ENCODE data around the gene ERMAP. TPM values are rescaled to one million over a fixed set of nuclear protein-coding genes. Genes with fewer than 3 reads are reported as not detected.

The ERMAP gene
- total and polyA plus RNA-seq, 10 of the 15 experiments (the other 5 are each of a cell fraction or from before 2014, with no cell fraction given) = 1.4 to 6.8 (median 4.1) TPM

- no peak for FAIRE-seq
- no peak for DNase-seq (ENCODE audit: low read depth, low spot score)
- peak overlapping the region; percentile 95 for H3K4me2 ChIP-seq (ENCODE audit: control insufficient read depth, insufficient read depth)
- SMC1A ChIA-PET (ENCODE audit: uncharacterized antibody, unreplicated experiment) = interaction anchor here (0.9 to 3.0 kb wide), 9 partner anchors 8 to 259 kb away, joined by 3 to 27 read pairs (median 6); partner anchors contain the start of genes C1orf50 and ZNF691
- peak; percentile 22 for ATAC-seq
- no peaks in the 10 kb centered on the region for H3K27me3 ChIP-seq (replicated peaks in 1 of 2; ENCODE audit: control insufficient read depth in 2 of 2, insufficient read depth in 2 of 2, low read length in 1 of 2)
- in situ Hi-C loops (cut with MboI) = no loop called here
- peaks cover 2% of the 10 kb centered on the region; the same call in 1 of the 2 replicates for H3K79me2 ChIP-seq (ENCODE audit: control insufficient read depth, insufficient read depth, low read length)
- peak overlapping the region; percentile 80 for H3K9ac ChIP-seq (ENCODE audit: control insufficient read depth, insufficient read depth, low read length)
- H3K4me3 ChIP-seq = peak overlapping the region; percentile 75
- no peaks in the 10 kb centered on the region for H3K9me3 ChIP-seq (replicated peaks; ENCODE audit: control insufficient read depth, insufficient read depth, low read length)
- no peak for TF ChIP-seq NFXL1 (IDR thresholded peaks at IDR 0.05; ENCODE audit: borderline replicate concordance)
- TF ChIP-seq MEF2B (IDR thresholded peaks at IDR 0.05; ENCODE audit: partially characterized antibody, poor library complexity, severe bottlenecking) = no peak
- TF ChIP-seq NFYA (IDR thresholded peaks at IDR 0.05; ENCODE audit: borderline replicate concordance, low read depth, low read length) = no peak
- no peak for TF ChIP-seq RB1 (IDR thresholded peaks at IDR 0.05; ENCODE audit: borderline replicate concordance)
- no peak for TF ChIP-seq ZBED1 (IDR thresholded peaks at IDR 0.05; ENCODE audit: borderline replicate concordance)
- no peaks in the 10 kb centered on the region for H4K20me1 ChIP-seq (ENCODE audit: control insufficient read depth, insufficient read depth)
- H3K27ac ChIP-seq (ENCODE audit: control insufficient read depth, insufficient read depth) = peak overlapping the region; percentile 81
- POLR2A ChIA-PET = interaction anchor here (0.5 to 2.9 kb wide), 8 partner anchors 9 to 117 kb away, joined by 3 to 19 read pairs (median 5); partner anchors contain the start of genes C1orf50, P3H1 and ZNF691
- TSS peak; percentile 81 for BruUV-seq (replicated peaks)
- peak overlapping the region; percentile 81 for H2AFZ ChIP-seq (ENCODE audit: control insufficient read depth, low read depth, low read length)
- RAD21 ChIA-PET (ENCODE audit: unreplicated experiment) = interaction anchor here (0.9 to 2.9 kb wide), 8 partner anchors 13 to 257 kb away, joined by 3 to 20 read pairs (median 4); partner anchors contain the start of genes C1orf50, P3H1 and ZNF691
- intact Hi-C loops (cut with micrococcal nuclease; ENCODE audit: unreplicated experiment) = loop anchor here (2.0 kb wide), 1 partner anchor 49 kb away; the partner anchor contains the start of genes C1orf50 and P3H1
- no peaks in the 10 kb centered on the region for H3K36me3 ChIP-seq (ENCODE audit: control insufficient read depth in 2 of 2, insufficient read depth in 2 of 2, low read length in 1 of 2)
- WGBS (ENCODE audit: insufficient coverage, insufficient replicate concordance, low lambda C conversion rate, missing lambda C conversion rate) = 46% methylated on average over 7 of the region's 7 CpGs
- H3K4me1 ChIP-seq (ENCODE audit: control insufficient read depth, insufficient read depth, low read length) = peaks cover 4% of the 10 kb centered on the region; the same call in 1 of the 2 replicates
- CTCF ChIA-PET = interaction anchor here (0.7 to 2.9 kb wide), 11 partner anchors 10 to 335 kb away, joined by 3 to 16 read pairs (median 5); partner anchors contain the start of genes C1orf50, P3H1 and ZNF691
Observed at GRCh38 chr1:42815941-42816584, 859 bp upstream of the ERMAP start.
